Endothelial cell of umbilical vein (primary cell): ENCODE data around the gene TAF8. TPM values are rescaled to one million over a fixed set of nuclear protein-coding genes. Genes with fewer than 3 reads are reported as not detected.

Experiments
- BruUV-seq: library from RNA; stranded (reverse); fragments of 400-500 nt; replicated peaks from 2 replicates; lab custom pipeline; 2021; lab: Mats Ljungman, UMichigan
- CTCF ChIA-PET: fragments of 300-600, 350-600 bp; sonication (Branson Sonifier 250); formaldehyde crosslinking; loops from one replicate; lab custom pipeline; 2021; ENCODE audit warnings: antibody characterized with exemption, inconsistent platforms; lab: Charles Lee
- POLR2A ChIA-PET: fragments of 300-600, 350-600 bp; sonication (Branson Sonifier 250); formaldehyde crosslinking; loops from one replicate; lab custom pipeline; 2021; ENCODE audit warnings: antibody characterized with exemption, inconsistent platforms; lab: Charles Lee
- DNase-seq: peaks from one replicate; pipeline ENCODE4 v3.0.0-alpha.2; 2011; ENCODE audit warnings: low read depth, low spot score
- FAIRE-seq: peaks from 2 replicates; lab custom pipeline; 2011; peaks lifted over from hg19 to GRCh38; lab: Jason Lieb, UNC
- H2AFZ ChIP-seq: 2 replicates; pipeline ENCODE4 v1.6.0; 2012; ENCODE audit warnings: low read depth, low read length, control low read depth, inconsistent platforms
- H3K27ac ChIP-seq: 2 replicates; pipeline ENCODE4 v1.5.1; 2011; ENCODE audit warnings: low read depth, mild to moderate bottlenecking, control low read depth, low read length, moderate library complexity; ENCODE audit not compliant: insufficient read depth
- H3K27me3 ChIP-seq, 2 experiments: 2 replicates each; pipeline versions ENCODE4 v1.6.0 to v1.6.1; 2011; ENCODE audit warnings: low read length in 2 of 2, mixed read lengths in 1 of 2; ENCODE audit not compliant: control insufficient read depth in 2 of 2, insufficient read depth in 2 of 2
- H3K36me3 ChIP-seq, 2 experiments: 2 replicates in 1 of 2; 3 replicates in 1 of 2; pipeline ENCODE4 v1.5.1; 2011; ENCODE audit warnings: low read length in 2 of 2, mild to moderate bottlenecking in 1 of 2, moderate library complexity in 1 of 2; ENCODE audit not compliant: control insufficient read depth in 2 of 2, insufficient read depth in 2 of 2; ENCODE audit errors: extremely low read depth in 1 of 2
- H3K4me1 ChIP-seq: 3 replicates; pipeline ENCODE4 v1.5.1; 2011; ENCODE audit warnings: mild to moderate bottlenecking, low read length; ENCODE audit not compliant: control insufficient read depth, insufficient read depth; ENCODE audit errors: extremely low read depth
- H3K4me2 ChIP-seq: 2 replicates; pipeline ENCODE4 v1.6.1; 2011; ENCODE audit warnings: low read length, control low read depth, mixed read lengths; ENCODE audit not compliant: insufficient read depth
- H3K4me3 ChIP-seq, 3 experiments: fragments of 200-600 bp in 1 of 3; sonication (generic), shearing (Covaris generic) in 1 of 3; replicated peaks in 1 of 3; 2 replicates each; pipeline ENCODE4 v1.5.1; 2011 to 2016; ENCODE audit warnings: control low read depth in 3 of 3, low read length in 3 of 3, mild to moderate bottlenecking in 2 of 3, inconsistent platforms in 1 of 3, low read depth in 1 of 3, moderate library complexity in 1 of 3; ENCODE audit not compliant: insufficient read depth in 1 of 3
- H3K79me2 ChIP-seq: 2 replicates; pipeline ENCODE4 v1.6.0; 2012; ENCODE audit warnings: low read length, inconsistent platforms; ENCODE audit not compliant: control insufficient read depth, insufficient read depth
- H3K9ac ChIP-seq: replicated peaks from 2 replicates; pipeline ENCODE3; 2011; ENCODE audit warnings: low read length, control low read depth; ENCODE audit not compliant: insufficient read depth; ENCODE audit errors: extremely low read depth
- H3K9me1 ChIP-seq: replicated peaks from 3 replicates; pipeline ENCODE4 v1.6.0; 2011; ENCODE audit warnings: mild to moderate bottlenecking, low read length; ENCODE audit not compliant: control insufficient read depth, insufficient read depth; ENCODE audit errors: extremely low read depth
- H3K9me3 ChIP-seq: replicated peaks from 2 replicates; pipeline ENCODE4 v1.5.1; 2012; ENCODE audit warnings: low read length, inconsistent platforms; ENCODE audit not compliant: control insufficient read depth, insufficient read depth
- H4K20me1 ChIP-seq: replicated peaks from 2 replicates; pipeline ENCODE3; 2011; ENCODE audit warnings: mild to moderate bottlenecking, low read length; ENCODE audit not compliant: control insufficient read depth, insufficient read depth; ENCODE audit errors: extremely low read depth
- CTCF ChIP-seq, 2 donors: IDR thresholded peaks; 1 replicate in 1 of 2; 2 replicates in 1 of 2; pipeline ENCODE4 v1.5.1; 2011; ENCODE audit warnings: low read length in 2 of 2, mild to moderate bottlenecking in 2 of 2, moderate library complexity in 2 of 2, control low read depth in 1 of 2, inconsistent platforms in 1 of 2, low read depth in 1 of 2; ENCODE audit not compliant: insufficient read depth in 1 of 2; ENCODE audit errors: extremely low read depth in 1 of 2
- EZH2 ChIP-seq: IDR thresholded peaks from 2 replicates; pipeline ENCODE4 v1.6.1; 2012; ENCODE audit warnings: borderline replicate concordance, low read depth, mild to moderate bottlenecking, moderate library complexity, low read length, inconsistent platforms; ENCODE audit not compliant: severe bottlenecking
- FOS ChIP-seq: IDR thresholded peaks from 2 replicates; pipeline ENCODE4 v1.6.1; 2011; ENCODE audit warnings: mild to moderate bottlenecking, low read length, moderate library complexity, borderline replicate concordance; ENCODE audit not compliant: insufficient read depth
- GATA2 ChIP-seq: IDR thresholded peaks from 2 replicates; pipeline ENCODE4 v1.7.0; 2011; ENCODE audit warnings: low read depth, mild to moderate bottlenecking, moderate library complexity, mixed read lengths, low read length; ENCODE audit not compliant: insufficient read length, insufficient read depth
- MYC ChIP-seq: IDR thresholded peaks from one replicate; pipeline ENCODE4 v1.6.1; 2011; ENCODE audit warnings: mild to moderate bottlenecking, low read depth, low read length
- POLR2A ChIP-seq: IDR thresholded peaks from 2 replicates; pipeline ENCODE4 v1.6.1; 2012; ENCODE audit warnings: low read depth, mild to moderate bottlenecking, control low read depth, low read length
- dilution Hi-C: fragments of 300-500 bp; cut with MboI; formaldehyde crosslinking; loops from one replicate; pipeline ENCODE4 v1.15.0; 2019; ENCODE audit warnings: low sequenced_read_pairs; ENCODE audit not compliant: extremely low pct_ligation_motif_present
- intact Hi-C: fragments of 100-400 bp; cut with micrococcal nuclease; formaldehyde crosslinking; loops from one replicate; pipeline ENCODE4 v1.10.0; 2022
- polyA plus RNA-seq, 4 experiments: library from polyadenylated mRNA; depleted of rRNA in 3 of 4; stranded (reverse) in 3 of 4; unstranded in 1 of 4; fragments of >200 nt; gene quantifications; 2 replicates each; pipeline versions ENCODE4 v1.2.1 to v1.2.3, GENCODE V29; 2011 to 2012; ENCODE audit warnings: missing spikeins in 1 of 4
- total RNA-seq: library from RNA; stranded (reverse); gene quantifications from 2 replicates; pipeline ENCODE4 v1.2.3, GENCODE V29; 2021

Gene TAF8
- total and polyA plus RNA-seq, 2 donors (not counting 3 experiments of a cell fraction or from before 2014, with no cell fraction given): 32.9 to 45.4 TPM

GRCh38 chr6:42093582-42094329, 43.4 kb downstream of the TAF8 start:
- no peak overlapping the region for H2AFZ ChIP-seq
- H3K4me3 ChIP-seq: no peak overlapping the region
- H3K9me1 ChIP-seq: no peaks in the 10 kb centered on the region
- H3K4me2 ChIP-seq: no peak overlapping the region
- POLR2A ChIA-PET: no interaction called here
- H3K27me3 ChIP-seq: peaks cover 0 to 2% of the 10 kb centered on the region in 2 experiments
- intact Hi-C loops: no loop called here
- FAIRE-seq (no peak), DNase-seq (no peak)
- H3K79me2 ChIP-seq: no peaks in the 10 kb centered on the region
- H3K4me1 ChIP-seq: no peaks in the 10 kb centered on the region
- CTCF ChIA-PET: interaction anchor here (0.6 to 1.3 kb wide), 3 partner anchors 11 to 146 kb away, joined by 3 to 4 read pairs (median 4); no protein-coding TSS in a partner anchor
- no TSS peak for BruUV-seq
- no peak for TF ChIP-seq MYC
- TF ChIP-seq CTCF (IDR thresholded peaks at IDR 0.05; ENCODE audit: extremely low read depth in 1 of 2, insufficient read depth in 1 of 2, low read depth in 1 of 2, low read length in 2 of 2): no peak
- no peak for TF ChIP-seq FOS
- TF ChIP-seq POLR2A: no peak
- TF ChIP-seq EZH2: no peak
- no peak for TF ChIP-seq GATA2
- no peaks in the 10 kb centered on the region for H3K9me3 ChIP-seq
- dilution Hi-C loops: no loop called here
- H3K27ac ChIP-seq: no peak overlapping the region
- H3K36me3 ChIP-seq: no peaks in the 10 kb centered on the region
- H3K9ac ChIP-seq: no peak overlapping the region
- no peaks in the 10 kb centered on the region for H4K20me1 ChIP-seq
